Progenitor cell of endocrine pancreas (in vitro differentiated cells): ENCODE results near the gene AMPD1. TPM values are rescaled to one million over a fixed set of nuclear protein-coding genes. Genes with fewer than 3 reads are reported as not detected.

Experiments
- DNase-seq: peaks from one replicate; pipeline ENCODE4 v3.0.0; 2021; ENCODE audit warnings: low spot score; ENCODE audit not compliant: unreplicated experiment
- H3K27ac Mint-ChIP-seq: 2 replicates; pipeline ENCODE4 v1.8.0; 2021; ENCODE audit warnings: mild to moderate bottlenecking, moderate library complexity, mixed read lengths
- H3K27me3 Mint-ChIP-seq: 2 replicates; pipeline ENCODE4 v1.8.0; 2021; ENCODE audit warnings: mixed read lengths
- H3K36me3 Mint-ChIP-seq: 2 replicates; pipeline ENCODE4 v1.8.0; 2022; ENCODE audit warnings: mixed read lengths; ENCODE audit not compliant: insufficient read depth
- H3K4me1 Mint-ChIP-seq: 2 replicates; pipeline ENCODE4 v1.8.0; 2021; ENCODE audit warnings: low read depth, mixed read lengths
- H3K4me3 Mint-ChIP-seq: 2 replicates; pipeline ENCODE4 v1.8.0; 2021; ENCODE audit warnings: low read depth, mild to moderate bottlenecking, moderate library complexity, mixed read lengths
- H3K9me3 Mint-ChIP-seq: 2 replicates; pipeline ENCODE4 v1.8.0; 2021; ENCODE audit warnings: low read depth, mixed read lengths
- CTCF ChIP-seq: fragments of 200-600 bp; sonication (generic); IDR thresholded peaks from one replicate; pipeline ENCODE4 v1.5.0; 2021; ENCODE audit warnings: antibody characterized with exemption, mild to moderate bottlenecking; ENCODE audit not compliant: unreplicated experiment
- total RNA-seq: library from RNA; stranded (reverse); gene quantifications from 2 replicates; pipeline ENCODE4 v1.2.1, GENCODE V29; 2021

The AMPD1 gene
- total RNA-seq, 1 donor from 2014 or later = not detected

- TF ChIP-seq CTCF = no peak
- peaks cover 46% of the 10 kb centered on the region for H3K36me3 Mint-ChIP-seq
- no peaks in the 10 kb centered on the region for H3K4me1 Mint-ChIP-seq
- H3K9me3 Mint-ChIP-seq = no peaks in the 10 kb centered on the region
- no peaks in the 10 kb centered on the region for H3K27me3 Mint-ChIP-seq
- no peak overlapping the region for H3K27ac Mint-ChIP-seq
- no peak for DNase-seq
- no peak overlapping the region for H3K4me3 Mint-ChIP-seq
These were observed 34.4 kb upstream of the AMPD1 start for GRCh38 chr1:114729782-114730181.

DNA sequence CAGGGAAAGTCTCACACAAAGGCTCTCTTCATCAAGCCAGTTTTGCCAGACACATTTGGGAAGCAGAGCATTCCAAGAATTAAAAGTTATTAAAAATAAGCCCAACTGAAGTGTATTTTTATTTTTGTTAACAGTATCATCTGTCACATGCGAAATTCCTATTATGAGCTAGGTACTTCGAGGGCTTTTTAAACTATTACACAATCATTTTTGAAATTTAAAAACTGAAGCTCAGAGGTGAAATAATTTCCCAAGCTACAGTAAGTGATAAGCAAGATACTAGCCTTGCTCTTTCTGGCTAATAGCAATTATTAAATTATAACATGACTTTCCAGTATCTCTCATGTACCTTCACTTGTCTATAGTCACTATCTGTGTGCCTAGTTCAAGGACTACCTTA is 33.2 kb upstream of the AMPD1 start:
- Mint-ChIP-seq H3K36me3 (peaks cover 40% of the 10 kb centered on the region), H3K4me3 (no peak overlapping the region)

DNA sequence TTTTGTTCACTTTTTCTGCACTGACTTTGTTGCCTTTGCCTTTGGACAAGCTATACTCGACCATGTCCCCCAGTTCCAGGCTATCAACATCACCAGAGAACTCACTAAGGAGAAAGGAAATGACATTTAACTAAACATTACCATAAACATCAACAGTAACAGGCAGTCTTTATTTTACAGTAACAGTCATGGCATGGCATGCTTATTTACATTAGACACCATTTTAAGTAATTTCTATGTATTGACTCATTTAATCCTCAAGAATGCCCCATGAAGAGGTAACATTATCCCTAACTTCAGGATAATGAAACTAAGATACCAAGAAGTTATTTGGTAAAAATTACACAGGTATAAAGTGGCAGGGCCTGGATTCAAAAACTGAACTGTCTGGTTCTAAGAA is 29.9 kb upstream of the AMPD1 start:
- Mint-ChIP-seq H3K4me1 (no peaks in the 10 kb centered on the region), H3K27ac (no peak overlapping the region), H3K36me3 (peaks cover 35% of the 10 kb centered on the region), H3K27me3 (no peaks in the 10 kb centered on the region), H3K9me3 (no peaks in the 10 kb centered on the region), H3K4me3 (no peak overlapping the region)
- DNase-seq = no peak
- TF ChIP-seq CTCF = no peak

More for the DNA sequence above, 33.2 kb upstream of the AMPD1 start:
- Mint-ChIP-seq H3K4me1 (no peaks in the 10 kb centered on the region), H3K9me3 (no peaks in the 10 kb centered on the region), H3K27ac (peak overlapping the region; percentile 60), H3K27me3 (no peaks in the 10 kb centered on the region)
- no peak for DNase-seq
- no peak for TF ChIP-seq CTCF

- no peaks in the 10 kb centered on the region for H3K4me1 Mint-ChIP-seq
- H3K4me3 Mint-ChIP-seq = no peak overlapping the region
- H3K27ac Mint-ChIP-seq = no peak overlapping the region
- no peak for TF ChIP-seq CTCF
- no peak for DNase-seq
- H3K27me3 Mint-ChIP-seq = no peaks in the 10 kb centered on the region
- no peaks in the 10 kb centered on the region for H3K9me3 Mint-ChIP-seq
- peaks cover 33% of the 10 kb centered on the region for H3K36me3 Mint-ChIP-seq
These were observed 28.6 kb upstream of the AMPD1 start for GRCh38 chr1:114723915-114724314.

DNA sequence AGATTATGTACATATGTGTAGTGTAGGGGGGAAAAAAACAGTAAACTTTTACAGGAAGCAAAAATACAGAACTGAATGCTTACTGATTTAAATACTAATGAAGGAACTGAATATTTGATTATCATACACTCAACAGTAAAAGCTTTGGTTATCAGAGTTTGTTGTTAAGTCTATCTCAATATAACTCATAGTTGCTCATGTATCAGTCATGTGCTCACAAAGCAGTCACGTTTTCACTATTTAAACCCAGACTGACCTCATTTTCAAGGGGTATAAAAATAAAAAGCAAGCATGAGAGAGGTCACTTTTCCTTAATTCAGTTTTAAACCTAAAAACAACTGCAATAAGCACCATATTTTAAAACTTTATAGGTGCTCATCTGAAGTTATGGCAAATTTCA is 28.1 kb upstream of the AMPD1 start:
- Mint-ChIP-seq H3K9me3 (no peaks in the 10 kb centered on the region), H3K4me3 (no peak overlapping the region), H3K27ac (no peak overlapping the region), H3K27me3 (no peaks in the 10 kb centered on the region), H3K36me3 (peaks cover 36% of the 10 kb centered on the region), H3K4me1 (no peaks in the 10 kb centered on the region)
- TF ChIP-seq CTCF = no peak
- DNase-seq = no peak
